Uterus (tissue), 4 donors: ENCODE data around the gene CHAMP1. TPM values are rescaled to one million over a fixed set of nuclear protein-coding genes. Genes with fewer than 3 reads are reported as not detected.

Experiments used
- DNase-seq, 2 donors: peaks; one replicate each; pipeline ENCODE4 v3.0.0-alpha.2; 2019 to 2020
- H3K27ac ChIP-seq, 2 donors: fragments of 200-600 bp; sonication (generic); 1 replicate in 1 of 2; 2 replicates in 1 of 2; pipeline ENCODE4 v1.5.1; 2016 to 2018
- H3K27me3 ChIP-seq, 2 donors: fragments of 200-600 bp; sonication (generic); one replicate each; pipeline ENCODE4 v1.5.1; 2018 to 2019; ENCODE audit warnings: control low read depth in 1 of 2
- H3K36me3 ChIP-seq, 2 donors: fragments of 200-600 bp; sonication (generic); one replicate each; pipeline ENCODE4 v1.5.1; 2019; ENCODE audit warnings: control low read depth in 1 of 2
- H3K4me1 ChIP-seq, 2 donors: fragments of 200-600 bp; sonication (generic); one replicate each; pipeline ENCODE4 v1.5.1; 2018 to 2019; ENCODE audit warnings: control low read depth in 1 of 2
- H3K4me3 ChIP-seq, 2 donors: fragments of 200-600 bp; sonication (generic); 1 replicate in 1 of 2; 2 replicates in 1 of 2; pipeline ENCODE4 v1.5.1; 2018 to 2019; ENCODE audit warnings: mild to moderate bottlenecking in 1 of 2
- H3K9me3 ChIP-seq, 2 donors: fragments of 200-600 bp; sonication (generic); one replicate each; pipeline ENCODE4 v1.5.1; 2019; ENCODE audit warnings: control low read depth in 1 of 2
- CTCF ChIP-seq, 4 experiments: fragments of 200-600 bp in 2 of 4; fragments of 450-650 bp in 2 of 4; sonication (generic) in 2 of 4; IDR thresholded peaks; one replicate each; pipeline ENCODE4 v1.5.1; 2016 to 2019; ENCODE audit warnings: antibody characterized with exemption in 4 of 4, mild to moderate bottlenecking in 2 of 4, moderate library complexity in 1 of 4
- POLR2A ChIP-seq, 2 donors: fragments of 450-650 bp; IDR thresholded peaks; one replicate each; pipeline ENCODE4 v1.6.1; 2016; ENCODE audit warnings: antibody characterized with exemption in 2 of 2, mild to moderate bottlenecking in 1 of 2, moderate library complexity in 1 of 2
- intact Hi-C: fragments of 100-400 bp; cut with DNase I; formaldehyde crosslinking; loops from one replicate; pipeline ENCODE4 v1.15.1; 2023; ENCODE audit warnings: low total_unique reads
- total RNA-seq, 4 donors: library from RNA; depleted of rRNA in 3 of 4; stranded (reverse); fragments of >200 nt in 3 of 4; gene quantifications; one replicate each; pipeline versions ENCODE4 v1.1.0 to v1.2.4, GENCODE V29; 2014 to 2023
- donor health status: DM: yes; HTN: yes; CAD: no.

Gene CHAMP1
- total RNA-seq, 4 donors from 2014 or later, result 5.9 to 24.7 (median 15.2) TPM

GRCh38 chr13:114269281-114269770 lies 45.0 kb upstream of the CHAMP1 start:
- Histone ChIP-seq H3K9me3 (no peaks in the 10 kb centered on the region), H3K27ac (no peak overlapping the region), H3K27me3 (no peaks in the 10 kb centered on the region), H3K36me3 (no peaks in the 10 kb centered on the region), H3K4me3 (no peak overlapping the region), H3K4me1 (no peaks in the 10 kb centered on the region)
- no peak for DNase-seq
- intact Hi-C loops, result no loop called here
- TF ChIP-seq CTCF (IDR thresholded peaks at IDR 0.05) (no peak), POLR2A (IDR thresholded peaks at IDR 0.05) (no peak)

GRCh38 chr13:114272977-114273376 lies 41.3 kb upstream of the CHAMP1 start:
- Histone ChIP-seq H3K4me1 (no peaks in the 10 kb centered on the region), H3K27me3 (no peaks in the 10 kb centered on the region), H3K4me3 (no peak overlapping the region), H3K27ac (no peak overlapping the region), H3K9me3 (no peaks in the 10 kb centered on the region), H3K36me3 (no peaks in the 10 kb centered on the region)
- no peak for DNase-seq
- TF ChIP-seq POLR2A (IDR thresholded peaks at IDR 0.05) (no peak), CTCF (IDR thresholded peaks at IDR 0.05) (no peak)
- intact Hi-C loops, result no loop called here

GRCh38 chr13:114275304-114275703 lies 39.0 kb upstream of the CHAMP1 start:
- no peaks in the 10 kb centered on the region for H3K27me3 ChIP-seq
- TF ChIP-seq CTCF (IDR thresholded peaks at IDR 0.05), result no peak
- no peak for TF ChIP-seq POLR2A (IDR thresholded peaks at IDR 0.05)
- no peaks in the 10 kb centered on the region for H3K4me1 ChIP-seq
- intact Hi-C loops, result no loop called here
- H3K4me3 ChIP-seq, result no peak overlapping the region
- H3K9me3 ChIP-seq, result no peaks in the 10 kb centered on the region
- no peak for DNase-seq
- H3K36me3 ChIP-seq, result no peaks in the 10 kb centered on the region
- no peak overlapping the region for H3K27ac ChIP-seq

GRCh38 chr13:114279146-114279545 lies 35.2 kb upstream of the CHAMP1 start:
- no peaks in the 10 kb centered on the region for H3K9me3 ChIP-seq
- no peak for TF ChIP-seq POLR2A (IDR thresholded peaks at IDR 0.05)
- no peak for TF ChIP-seq CTCF (IDR thresholded peaks at IDR 0.05)
- H3K4me1 ChIP-seq, result peaks cover 0 to 7% of the 10 kb centered on the region in 2 donors
- H3K36me3 ChIP-seq, result no peaks in the 10 kb centered on the region
- H3K27ac ChIP-seq, result no peak overlapping the region
- intact Hi-C loops, result no loop called here
- DNase-seq, result no peak
- H3K27me3 ChIP-seq, result no peaks in the 10 kb centered on the region
- H3K4me3 ChIP-seq, result no peak overlapping the region

GRCh38 chr13:114279758-114280355 lies 34.4 kb upstream of the CHAMP1 start:
- H3K9me3 ChIP-seq, result no peaks in the 10 kb centered on the region
- H3K27ac ChIP-seq, result peak overlapping the region; percentile 97 to 98
- H3K27me3 ChIP-seq, result no peaks in the 10 kb centered on the region
- intact Hi-C loops, result no loop called here
- H3K4me3 ChIP-seq, result no peak overlapping the region
- peaks cover 0 to 7% of the 10 kb centered on the region in 2 donors for H3K4me1 ChIP-seq
- DNase-seq, result no peak
- no peaks in the 10 kb centered on the region for H3K36me3 ChIP-seq
- TF ChIP-seq CTCF (IDR thresholded peaks at IDR 0.05) (no peak), POLR2A (IDR thresholded peaks at IDR 0.05) (no peak)
